ENCODE results near the gene CMSS1. TPM values are rescaled to one million over a fixed set of nuclear protein-coding genes. Genes with fewer than 3 reads are reported as not detected.

CMSS1 gene
- total RNA-seq, 5 donors from 2014 or later (not counting 1 experiment from before 2014, with no cell fraction given): 16.2 to 22.0 (median 18.3) TPM

GRCh38 chr3:99776516-99777209, 41.0 kb upstream of the CMSS1 start:
- no peaks in the 10 kb centered on the region for H3K36me3 ChIP-seq (ENCODE audit: control insufficient read depth in 2 of 2, extremely low read depth in 1 of 2, insufficient read depth in 1 of 2, low read length in 1 of 2)
- Mint-ChIP-seq H3K36me3 (no peaks in the 10 kb centered on the region), H3K27me3 (peaks cover 23 to 31% of the 10 kb centered on the region in 2 donors), H3K27ac (no peak overlapping the region), H3K9me3 (no peaks in the 10 kb centered on the region), H3K4me3 (no peak overlapping the region), H3K4me1 (peaks cover 0 to 8% (median 0%) of the 10 kb centered on the region in 3 donors)
- H3K9me3 ChIP-seq: no peaks in the 10 kb centered on the region
- POLR2A ChIA-PET: no interaction called here
- DNase-seq: no peak
- H3K4me1 ChIP-seq (ENCODE audit: control insufficient read depth in 1 of 2, extremely low read depth in 1 of 2, insufficient read depth in 2 of 2, low read length in 2 of 2): no peaks in the 10 kb centered on the region
- 63% methylated on average over 4 of the region's 5 CpGs for WGBS (ENCODE audit: insufficient coverage)
- CTCF ChIA-PET: no interaction called here
- H3K27me3 ChIP-seq (replicated peaks in 1 of 2; ENCODE audit: control insufficient read depth in 2 of 2, extremely low read depth in 1 of 2, insufficient read depth in 2 of 2, low read length in 1 of 2): no peaks in the 10 kb centered on the region
- H3K4me3 ChIP-seq (ENCODE audit: control insufficient read depth in 1 of 2, extremely low read depth in 1 of 2, low read length in 1 of 2): no peak overlapping the region
- no peak overlapping the region for H3K27ac ChIP-seq (ENCODE audit: low read length)
- ATAC-seq (replicated peaks in 1 of 4): no peak

GRCh38 chr3:99777210-99777549, 40.5 kb upstream of the CMSS1 start:
- H3K9me3 Mint-ChIP-seq: no peaks in the 10 kb centered on the region
- ATAC-seq (replicated peaks in 1 of 4): no peak
- CTCF ChIA-PET: interaction anchor here in 1 of 2 donors (0.6 kb wide), 1 partner anchor 11 kb away, joined by 3 read pairs; no protein-coding TSS in a partner anchor
- no peaks in the 10 kb centered on the region for H3K4me1 ChIP-seq (ENCODE audit: control insufficient read depth in 1 of 2, extremely low read depth in 1 of 2, insufficient read depth in 2 of 2, low read length in 2 of 2)
- no peak overlapping the region for H3K27ac Mint-ChIP-seq
- no peaks in the 10 kb centered on the region for H3K27me3 ChIP-seq (replicated peaks in 1 of 2; ENCODE audit: control insufficient read depth in 2 of 2, extremely low read depth in 1 of 2, insufficient read depth in 2 of 2, low read length in 1 of 2)
- POLR2A ChIA-PET: no interaction called here
- WGBS (ENCODE audit: insufficient coverage): no CpG with 5 or more reads among the region's 2 CpGs
- no peak overlapping the region for H3K4me3 ChIP-seq (ENCODE audit: control insufficient read depth in 1 of 2, extremely low read depth in 1 of 2, low read length in 1 of 2)
- no peaks in the 10 kb centered on the region for H3K9me3 ChIP-seq
- H3K4me3 Mint-ChIP-seq: no peak overlapping the region
- DNase-seq: no peak
- no peak overlapping the region for H3K27ac ChIP-seq (ENCODE audit: low read length)
- H3K27me3 Mint-ChIP-seq: peaks cover 27 to 31% of the 10 kb centered on the region in 2 donors
- no peaks in the 10 kb centered on the region for H3K36me3 ChIP-seq (ENCODE audit: control insufficient read depth in 2 of 2, extremely low read depth in 1 of 2, insufficient read depth in 1 of 2, low read length in 1 of 2)
- no peaks in the 10 kb centered on the region for H3K36me3 Mint-ChIP-seq
- H3K4me1 Mint-ChIP-seq: peaks cover 0 to 8% (median 0%) of the 10 kb centered on the region in 3 donors

GRCh38 chr3:99777708-99778107, 40.0 kb upstream of the CMSS1 start:
- H3K36me3 ChIP-seq (ENCODE audit: control insufficient read depth in 2 of 2, extremely low read depth in 1 of 2, insufficient read depth in 1 of 2, low read length in 1 of 2): no peaks in the 10 kb centered on the region
- Mint-ChIP-seq H3K36me3 (no peaks in the 10 kb centered on the region), H3K9me3 (no peaks in the 10 kb centered on the region), H3K4me3 (no peak overlapping the region), H3K4me1 (peaks cover 0 to 8% (median 0%) of the 10 kb centered on the region in 3 donors), H3K27ac (no peak overlapping the region), H3K27me3 (peaks cover 27 to 31% of the 10 kb centered on the region in 2 donors)
- DNase-seq (no peak), ATAC-seq (replicated peaks in 1 of 4) (no peak)
- no CpG with 5 or more reads among the region's 2 CpGs for WGBS (ENCODE audit: insufficient coverage)
- ChIA-PET POLR2A (no interaction called here), CTCF (interaction anchor here in 1 of 2 donors (0.6 kb wide), 1 partner anchor 11 kb away, joined by 3 read pairs; no protein-coding TSS in a partner anchor)
- H3K27ac ChIP-seq (ENCODE audit: low read length): no peak overlapping the region
- no peaks in the 10 kb centered on the region for H3K9me3 ChIP-seq
- no peak overlapping the region for H3K4me3 ChIP-seq (ENCODE audit: control insufficient read depth in 1 of 2, extremely low read depth in 1 of 2, low read length in 1 of 2)
- H3K27me3 ChIP-seq (replicated peaks in 1 of 2; ENCODE audit: control insufficient read depth in 2 of 2, extremely low read depth in 1 of 2, insufficient read depth in 2 of 2, low read length in 1 of 2): no peaks in the 10 kb centered on the region
- H3K4me1 ChIP-seq (ENCODE audit: control insufficient read depth in 1 of 2, extremely low read depth in 1 of 2, insufficient read depth in 2 of 2, low read length in 2 of 2): no peaks in the 10 kb centered on the region

- Histone ChIP-seq H3K9me3 (no peaks in the 10 kb centered on the region), H3K4me1 (ENCODE audit: control insufficient read depth in 1 of 2, extremely low read depth in 1 of 2, insufficient read depth in 2 of 2, low read length in 2 of 2) (no peaks in the 10 kb centered on the region), H3K27me3 (replicated peaks in 1 of 2; ENCODE audit: control insufficient read depth in 2 of 2, extremely low read depth in 1 of 2, insufficient read depth in 2 of 2, low read length in 1 of 2) (no peaks in the 10 kb centered on the region), H3K36me3 (ENCODE audit: control insufficient read depth in 2 of 2, extremely low read depth in 1 of 2, insufficient read depth in 1 of 2, low read length in 1 of 2) (no peaks in the 10 kb centered on the region), H3K27ac (ENCODE audit: low read length) (no peak overlapping the region), H3K4me3 (ENCODE audit: control insufficient read depth in 1 of 2, extremely low read depth in 1 of 2, low read length in 1 of 2) (no peak overlapping the region)
- Mint-ChIP-seq H3K36me3 (no peaks in the 10 kb centered on the region), H3K9me3 (no peaks in the 10 kb centered on the region), H3K27ac (no peak overlapping the region), H3K27me3 (peaks cover 34 to 38% of the 10 kb centered on the region in 2 donors), H3K4me3 (no peak overlapping the region), H3K4me1 (peaks cover 0 to 8% (median 0%) of the 10 kb centered on the region in 3 donors)
- no peak for ATAC-seq (replicated peaks in 1 of 4)
- CTCF ChIA-PET: no interaction called here
- DNase-seq: no peak
- 22% methylated on average over 2 of the region's 3 CpGs for WGBS (ENCODE audit: insufficient coverage)
- POLR2A ChIA-PET: no interaction called here
These were observed 36.9 kb upstream of the CMSS1 start for GRCh38 chr3:99780749-99781148.

GRCh38 chr3:99781761-99782160, 35.9 kb upstream of the CMSS1 start:
- Mint-ChIP-seq H3K27me3 (peaks cover 29 to 34% of the 10 kb centered on the region in 2 donors), H3K36me3 (no peaks in the 10 kb centered on the region), H3K9me3 (no peaks in the 10 kb centered on the region), H3K27ac (no peak overlapping the region), H3K4me1 (peaks cover 0 to 8% (median 0%) of the 10 kb centered on the region in 3 donors), H3K4me3 (no peak overlapping the region)
- Histone ChIP-seq H3K9me3 (no peaks in the 10 kb centered on the region), H3K36me3 (ENCODE audit: control insufficient read depth in 2 of 2, extremely low read depth in 1 of 2, insufficient read depth in 1 of 2, low read length in 1 of 2) (no peaks in the 10 kb centered on the region), H3K4me3 (ENCODE audit: control insufficient read depth in 1 of 2, extremely low read depth in 1 of 2, low read length in 1 of 2) (no peak overlapping the region), H3K27ac (ENCODE audit: low read length) (no peak overlapping the region), H3K4me1 (ENCODE audit: control insufficient read depth in 1 of 2, extremely low read depth in 1 of 2, insufficient read depth in 2 of 2, low read length in 2 of 2) (no peaks in the 10 kb centered on the region), H3K27me3 (replicated peaks in 1 of 2; ENCODE audit: control insufficient read depth in 2 of 2, extremely low read depth in 1 of 2, insufficient read depth in 2 of 2, low read length in 1 of 2) (no peaks in the 10 kb centered on the region)
- ATAC-seq (replicated peaks in 1 of 4): no peak
- no peak for DNase-seq
- 0% methylated on average over 1 of the region's 3 CpGs for WGBS (ENCODE audit: insufficient coverage)
- POLR2A ChIA-PET: interaction anchor here in 1 of 2 donors (0.6 kb wide), 1 partner anchor 27 kb away, joined by 3 read pairs; no protein-coding TSS in a partner anchor
- CTCF ChIA-PET: no interaction called here

GRCh38 chr3:99783011-99783573, 34.6 kb upstream of the CMSS1 start:
- POLR2A ChIA-PET: no interaction called here
- Histone ChIP-seq H3K9me3 (no peaks in the 10 kb centered on the region), H3K27ac (ENCODE audit: low read length) (no peak overlapping the region), H3K27me3 (replicated peaks in 1 of 2; ENCODE audit: control insufficient read depth in 2 of 2, extremely low read depth in 1 of 2, insufficient read depth in 2 of 2, low read length in 1 of 2) (no peaks in the 10 kb centered on the region), H3K36me3 (ENCODE audit: control insufficient read depth in 2 of 2, extremely low read depth in 1 of 2, insufficient read depth in 1 of 2, low read length in 1 of 2) (no peaks in the 10 kb centered on the region), H3K4me1 (ENCODE audit: control insufficient read depth in 1 of 2, extremely low read depth in 1 of 2, insufficient read depth in 2 of 2, low read length in 2 of 2) (no peaks in the 10 kb centered on the region), H3K4me3 (ENCODE audit: control insufficient read depth in 1 of 2, extremely low read depth in 1 of 2, low read length in 1 of 2) (no peak overlapping the region)
- H3K4me3 Mint-ChIP-seq: no peak overlapping the region
- 83% methylated on average over 2 of the region's 5 CpGs for WGBS (ENCODE audit: insufficient coverage)
- H3K27ac Mint-ChIP-seq: no peak overlapping the region
- ATAC-seq (replicated peaks in 1 of 4) (no peak), DNase-seq (no peak)
- CTCF ChIA-PET: interaction anchor here in 1 of 2 donors (0.6 kb wide), 1 partner anchor 742 kb away, joined by 4 read pairs; no protein-coding TSS in a partner anchor
- H3K36me3 Mint-ChIP-seq: no peaks in the 10 kb centered on the region
- H3K9me3 Mint-ChIP-seq: no peaks in the 10 kb centered on the region
- peaks cover 23 to 25% of the 10 kb centered on the region in 2 donors for H3K27me3 Mint-ChIP-seq
- peaks cover 0 to 8% (median 0%) of the 10 kb centered on the region in 3 donors for H3K4me1 Mint-ChIP-seq
